ENCODE results near the gene TAS2R41.

DNA sequence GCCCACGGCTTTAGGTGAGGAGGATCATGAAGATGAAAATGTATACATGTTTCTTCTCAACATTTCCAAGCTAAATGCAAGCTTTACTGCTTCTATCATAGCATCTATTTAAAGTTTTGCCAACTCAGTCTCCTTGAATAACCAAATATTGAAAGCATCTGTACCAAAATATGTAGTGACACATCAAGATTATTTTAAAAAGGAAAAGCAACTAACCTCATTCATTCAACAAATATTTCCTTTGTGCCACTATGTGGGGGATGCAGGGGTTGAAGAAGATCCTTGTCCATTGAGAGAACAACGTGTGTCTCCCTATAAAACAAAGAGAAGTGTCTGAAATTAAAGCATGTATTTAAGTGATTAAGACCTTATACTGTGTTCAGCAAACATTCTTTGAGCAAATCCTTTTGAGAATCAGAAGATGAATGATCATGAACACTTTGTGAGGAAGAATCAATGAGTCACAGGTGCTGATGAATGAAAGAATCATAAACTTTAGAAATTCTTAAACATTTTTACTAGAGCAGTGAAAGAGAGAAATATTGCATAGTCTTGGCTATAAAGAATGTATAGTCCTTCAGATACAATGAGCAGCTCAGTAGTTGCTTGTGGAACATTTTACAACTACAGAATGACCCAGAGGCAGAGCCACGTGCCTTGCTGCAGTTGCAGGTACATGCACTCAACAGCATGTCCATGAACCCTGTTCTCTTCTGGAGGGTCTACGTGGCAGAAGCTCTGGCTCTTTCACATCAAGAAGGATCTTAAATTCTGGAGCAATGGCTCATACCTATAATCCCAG, 20.5 kb upstream of the TAS2R41 start:
- no peak for TF ChIP-seq POLR2A (IDR thresholded peaks at IDR 0.05)
- TF ChIP-seq, protein P1, sequence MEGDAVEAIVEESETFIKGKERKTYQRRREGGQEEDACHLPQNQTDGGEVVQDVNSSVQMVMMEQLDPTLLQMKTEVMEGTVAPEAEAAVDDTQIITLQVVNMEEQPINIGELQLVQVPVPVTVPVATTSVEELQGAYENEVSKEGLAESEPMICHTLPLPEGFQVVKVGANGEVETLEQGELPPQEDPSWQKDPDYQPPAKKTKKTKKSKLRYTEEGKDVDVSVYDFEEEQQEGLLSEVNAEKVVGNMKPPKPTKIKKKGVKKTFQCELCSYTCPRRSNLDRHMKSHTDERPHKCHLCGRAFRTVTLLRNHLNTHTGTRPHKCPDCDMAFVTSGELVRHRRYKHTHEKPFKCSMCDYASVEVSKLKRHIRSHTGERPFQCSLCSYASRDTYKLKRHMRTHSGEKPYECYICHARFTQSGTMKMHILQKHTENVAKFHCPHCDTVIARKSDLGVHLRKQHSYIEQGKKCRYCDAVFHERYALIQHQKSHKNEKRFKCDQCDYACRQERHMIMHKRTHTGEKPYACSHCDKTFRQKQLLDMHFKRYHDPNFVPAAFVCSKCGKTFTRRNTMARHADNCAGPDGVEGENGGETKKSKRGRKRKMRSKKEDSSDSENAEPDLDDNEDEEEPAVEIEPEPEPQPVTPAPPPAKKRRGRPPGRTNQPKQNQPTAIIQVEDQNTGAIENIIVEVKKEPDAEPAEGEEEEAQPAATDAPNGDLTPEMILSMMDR (IDR thresholded peaks at IDR 0.05 in 8 of 11, conservative IDR thresholded peaks at IDR 0.05 in 3 of 11): no peak
